Fibroblast of skin of left biceps (primary cell): ENCODE data around the gene POR.
A peak's percentile ranks its signal among the peaks of the same experiment; 100 is the strongest.
"Not testable (repeated sequence)": the region's sequence is repeated elsewhere in the genome, so short reads cannot be mapped to it uniquely, and the experiment has no call there.

Experiments used
- DNase-seq, 2 experiments: peaks; one replicate each; pipeline ENCODE4 v3.0.0-alpha.2; 2013; ENCODE audit warnings: low read depth in 2 of 2

POR gene

DNA sequence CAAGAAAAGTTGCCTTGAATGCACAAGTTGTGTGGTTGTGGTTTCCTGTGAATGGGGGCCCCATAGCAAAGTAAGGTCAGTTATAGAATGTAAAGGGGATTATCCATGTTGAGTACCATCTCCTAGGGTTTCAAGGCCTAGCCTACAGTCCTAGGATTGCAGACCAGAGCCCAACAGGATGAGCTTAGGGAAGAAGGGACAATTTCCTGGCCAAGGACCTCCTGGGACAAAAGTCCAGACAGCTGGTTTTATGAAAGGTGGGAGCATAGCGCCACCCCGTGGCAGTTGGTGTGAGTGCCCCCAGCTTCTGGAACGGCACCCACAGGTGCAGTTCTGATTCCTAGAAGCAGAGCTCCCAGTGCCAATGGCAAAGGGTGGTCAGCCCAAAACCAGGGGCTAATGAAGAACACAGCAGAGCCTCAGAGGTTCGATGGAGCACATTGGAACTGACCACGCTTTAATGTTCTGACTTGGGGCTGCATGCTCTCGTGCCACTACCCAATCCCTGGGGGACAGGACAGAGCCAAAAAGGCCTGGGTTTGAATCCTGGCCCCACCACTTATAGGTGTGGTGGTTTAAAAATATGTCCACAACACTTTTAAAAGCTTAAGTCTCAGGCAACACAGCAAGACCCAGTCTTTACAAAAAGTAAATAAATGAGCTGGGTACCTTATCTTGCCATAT lies 105.2 kb downstream of the POR start:
- peak; percentile 1 to 7 for DNase-seq

DNA sequence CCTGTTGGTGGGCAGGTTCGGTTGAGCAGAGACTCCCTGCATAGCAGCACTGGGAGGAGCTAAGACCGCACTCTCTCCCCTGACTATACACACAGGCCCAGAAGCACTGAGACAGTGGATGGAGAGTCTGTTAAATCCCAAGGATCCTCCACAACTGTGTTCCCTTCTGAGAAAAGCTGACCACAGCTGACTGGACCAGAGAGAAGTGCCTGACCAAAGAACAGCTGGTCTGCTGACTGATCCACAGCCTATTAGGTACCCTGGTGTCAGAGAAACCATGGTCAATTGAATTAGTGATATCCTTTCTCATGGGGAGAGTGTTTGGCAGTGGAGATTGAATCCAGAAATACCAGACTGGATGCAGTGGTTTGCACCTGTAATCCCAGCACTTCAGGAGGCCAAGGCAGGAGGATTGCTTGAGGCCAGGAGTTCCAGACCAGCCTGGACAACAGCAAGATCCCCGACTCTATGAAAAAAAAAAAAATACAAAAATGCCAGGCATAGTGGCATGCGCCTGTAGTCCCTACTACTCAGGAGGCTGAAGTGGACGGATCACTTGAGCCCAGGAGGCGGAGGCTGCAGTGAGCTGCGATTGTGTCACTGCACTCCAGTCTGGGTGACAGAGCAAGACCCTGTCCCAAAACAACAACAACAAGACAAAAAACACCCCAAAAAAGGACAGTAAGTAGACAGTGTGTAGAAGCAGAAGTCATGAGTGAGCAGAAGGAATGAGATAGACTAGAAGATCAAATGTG lies 107.2 kb downstream of the POR start:
- no peak for DNase-seq

DNA sequence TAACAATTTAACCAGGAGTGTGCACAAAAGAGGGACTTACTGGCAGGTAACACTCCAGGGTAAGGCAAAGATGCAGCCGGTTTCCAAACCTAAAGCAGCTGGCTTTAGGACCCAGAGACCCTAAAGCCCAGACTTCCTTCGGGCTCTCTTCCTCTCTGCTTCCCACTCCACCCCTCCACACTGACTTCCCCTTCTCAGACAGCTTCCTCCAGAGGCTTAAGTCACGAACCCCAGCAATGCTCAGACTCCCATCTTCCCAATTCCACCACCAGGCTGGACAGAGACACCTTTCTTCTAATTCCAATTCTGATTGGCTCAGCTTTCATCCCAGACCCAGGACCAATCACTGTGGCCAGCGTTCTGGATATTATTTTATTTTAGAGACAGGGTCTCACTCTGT lies 108.0 kb downstream of the POR start:
- no peak for DNase-seq

DNA sequence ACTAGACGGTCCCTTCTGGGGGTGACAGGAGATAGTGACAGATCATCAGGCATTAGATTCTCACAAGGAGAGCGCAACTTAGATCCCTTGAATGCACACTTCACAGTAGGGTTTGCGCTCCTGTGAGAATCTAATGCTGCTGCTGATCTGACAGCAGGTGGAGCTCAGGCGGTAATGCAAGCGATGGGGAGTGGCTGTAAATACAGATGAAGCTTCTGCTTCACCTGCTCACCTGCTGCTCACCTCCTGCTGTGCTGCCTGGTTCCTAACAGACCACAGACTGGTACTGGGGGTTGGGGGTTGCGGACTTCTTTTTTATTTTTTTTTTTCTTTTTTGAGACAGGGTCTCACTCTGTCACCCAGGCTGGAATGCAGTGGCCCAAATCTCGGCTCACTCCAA lies 114.7 kb downstream of the POR start:
- not testable (repeated sequence) for DNase-seq

DNA sequence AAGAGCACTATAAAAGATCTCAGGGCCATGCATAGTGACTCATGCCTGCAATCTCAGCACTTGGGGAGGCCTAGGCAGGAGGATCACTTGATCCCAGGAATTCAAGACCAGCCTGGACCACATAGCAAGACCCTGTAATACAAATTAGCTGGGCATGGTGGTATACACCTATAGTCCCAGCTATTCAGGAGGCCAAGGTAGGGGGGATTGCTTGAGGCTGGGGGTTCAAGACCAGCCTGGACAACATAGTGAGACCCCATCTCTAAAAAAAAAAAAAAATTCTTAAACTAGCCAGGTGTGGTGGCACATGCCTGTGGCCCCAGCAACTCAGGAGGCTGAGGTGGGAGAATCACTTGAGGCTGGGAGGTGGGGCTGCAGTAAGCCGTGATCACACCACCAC lies 117.0 kb downstream of the POR start:
- no peak for DNase-seq
